Measurements from ENCODE around the gene HS2ST1. TPM values are rescaled to one million over a fixed set of nuclear protein-coding genes. Genes with fewer than 3 reads are reported as not detected.

The HS2ST1 gene
- total RNA-seq, 2 experiments from 2014 or later: 16.8 to 21.6 TPM

GRCh38 chr1:86933051-86933450 is 18.6 kb downstream of the HS2ST1 start:
- ATAC-seq (no peak), DNase-seq (no peak)
- peaks cover 27% of the 10 kb centered on the region for H3K4me1 Mint-ChIP-seq (ENCODE audit: low read depth)
- no peak for TF ChIP-seq CTCF (IDR thresholded peaks at IDR 0.05)
- POLR2A ChIA-PET: no interaction called here
- no peak overlapping the region for H3K27ac Mint-ChIP-seq
- H3K9me3 Mint-ChIP-seq: no peaks in the 10 kb centered on the region
- H3K36me3 Mint-ChIP-seq (ENCODE audit: low read depth): no peaks in the 10 kb centered on the region
- CTCF ChIA-PET: interaction anchor here (1.6 kb wide), 1 partner anchor 17 kb away, joined by 3 read pairs; no protein-coding TSS in a partner anchor
- H3K4me3 Mint-ChIP-seq: no peak overlapping the region
- no peaks in the 10 kb centered on the region for H3K27me3 Mint-ChIP-seq
- intact Hi-C loops (cut with micrococcal nuclease): no loop called here

- H3K4me1 Mint-ChIP-seq (ENCODE audit: low read depth): peaks cover 29% of the 10 kb centered on the region
- ATAC-seq: no peak
These were observed 19.3 kb downstream of the HS2ST1 start for GRCh38 chr1:86933562-86934377.

GRCh38 chr1:86938450-86938849 is 24.0 kb downstream of the HS2ST1 start:
- peaks cover 21% of the 10 kb centered on the region for H3K4me1 Mint-ChIP-seq (ENCODE audit: low read depth)
- intact Hi-C loops (cut with micrococcal nuclease): no loop called here
- ChIA-PET CTCF (no interaction called here), POLR2A (no interaction called here)
- TF ChIP-seq CTCF (IDR thresholded peaks at IDR 0.05): no peak
- H3K4me3 Mint-ChIP-seq: no peak overlapping the region
- no peak overlapping the region for H3K27ac Mint-ChIP-seq
- H3K9me3 Mint-ChIP-seq: no peaks in the 10 kb centered on the region
- H3K36me3 Mint-ChIP-seq (ENCODE audit: low read depth): no peaks in the 10 kb centered on the region
- no peak for DNase-seq
- ATAC-seq: no peak
- no peaks in the 10 kb centered on the region for H3K27me3 Mint-ChIP-seq

More at GRCh38 chr1:86933562-86934377, 19.3 kb downstream of the HS2ST1 start:
- peak overlapping the region; percentile 40 for H3K27ac Mint-ChIP-seq
- DNase-seq: no peak
- intact Hi-C loops (cut with micrococcal nuclease): no loop called here
- H3K27me3 Mint-ChIP-seq: no peaks in the 10 kb centered on the region
- ChIA-PET CTCF (interaction anchor here (0.8 to 1.6 kb wide), 4 partner anchors 15 to 151 kb away, joined by 3 to 4 read pairs (median 3); no protein-coding TSS in a partner anchor), POLR2A (no interaction called here)
- H3K4me3 Mint-ChIP-seq: no peak overlapping the region
- no peaks in the 10 kb centered on the region for H3K9me3 Mint-ChIP-seq
- TF ChIP-seq CTCF (IDR thresholded peaks at IDR 0.05): no peak
- H3K36me3 Mint-ChIP-seq (ENCODE audit: low read depth): no peaks in the 10 kb centered on the region

GRCh38 chr1:86938855-86939254 is 24.4 kb downstream of the HS2ST1 start:
- TF ChIP-seq CTCF (IDR thresholded peaks at IDR 0.05): no peak
- Mint-ChIP-seq H3K9me3 (no peaks in the 10 kb centered on the region), H3K4me1 (ENCODE audit: low read depth) (peaks cover 17% of the 10 kb centered on the region), H3K36me3 (ENCODE audit: low read depth) (no peaks in the 10 kb centered on the region), H3K27me3 (no peaks in the 10 kb centered on the region), H3K4me3 (no peak overlapping the region), H3K27ac (no peak overlapping the region)
- ChIA-PET CTCF (interaction anchor here (1.6 kb wide), 1 partner anchor 56 kb away, joined by 3 read pairs; no protein-coding TSS in a partner anchor), POLR2A (no interaction called here)
- DNase-seq: no peak
- intact Hi-C loops (cut with micrococcal nuclease): no loop called here
- ATAC-seq: no peak

- no peaks in the 10 kb centered on the region for H3K36me3 Mint-ChIP-seq (ENCODE audit: low read depth)
- intact Hi-C loops (cut with micrococcal nuclease): no loop called here
These were observed 25.0 kb downstream of the HS2ST1 start for GRCh38 chr1:86939406-86939805.

More at GRCh38 chr1:86939406-86939805, 25.0 kb downstream of the HS2ST1 start:
- no peak overlapping the region for H3K27ac Mint-ChIP-seq
- no peak overlapping the region for H3K4me3 Mint-ChIP-seq
- ChIA-PET POLR2A (interaction anchor here (1.0 kb wide), 1 partner anchor 24 kb away, joined by 4 read pairs; no protein-coding TSS in a partner anchor), CTCF (interaction anchor here (1.6 kb wide), 1 partner anchor 57 kb away, joined by 3 read pairs; no protein-coding TSS in a partner anchor)
- peaks cover 12% of the 10 kb centered on the region for H3K4me1 Mint-ChIP-seq (ENCODE audit: low read depth)
- no peak for TF ChIP-seq CTCF (IDR thresholded peaks at IDR 0.05)
- H3K9me3 Mint-ChIP-seq: no peaks in the 10 kb centered on the region
- ATAC-seq (no peak), DNase-seq (no peak)
- H3K27me3 Mint-ChIP-seq: no peaks in the 10 kb centered on the region
